NOMO-1 treated with dmso at 0.1 percent for 144 hours (cell line): ENCODE results near the gene KCNQ1OT1.

Experiments
- DNase-seq: peaks from one replicate; lab custom pipeline; 2025; ENCODE audit not compliant: unreplicated experiment; lab: John Stamatoyannopoulos, UW

Gene KCNQ1OT1

DNA sequence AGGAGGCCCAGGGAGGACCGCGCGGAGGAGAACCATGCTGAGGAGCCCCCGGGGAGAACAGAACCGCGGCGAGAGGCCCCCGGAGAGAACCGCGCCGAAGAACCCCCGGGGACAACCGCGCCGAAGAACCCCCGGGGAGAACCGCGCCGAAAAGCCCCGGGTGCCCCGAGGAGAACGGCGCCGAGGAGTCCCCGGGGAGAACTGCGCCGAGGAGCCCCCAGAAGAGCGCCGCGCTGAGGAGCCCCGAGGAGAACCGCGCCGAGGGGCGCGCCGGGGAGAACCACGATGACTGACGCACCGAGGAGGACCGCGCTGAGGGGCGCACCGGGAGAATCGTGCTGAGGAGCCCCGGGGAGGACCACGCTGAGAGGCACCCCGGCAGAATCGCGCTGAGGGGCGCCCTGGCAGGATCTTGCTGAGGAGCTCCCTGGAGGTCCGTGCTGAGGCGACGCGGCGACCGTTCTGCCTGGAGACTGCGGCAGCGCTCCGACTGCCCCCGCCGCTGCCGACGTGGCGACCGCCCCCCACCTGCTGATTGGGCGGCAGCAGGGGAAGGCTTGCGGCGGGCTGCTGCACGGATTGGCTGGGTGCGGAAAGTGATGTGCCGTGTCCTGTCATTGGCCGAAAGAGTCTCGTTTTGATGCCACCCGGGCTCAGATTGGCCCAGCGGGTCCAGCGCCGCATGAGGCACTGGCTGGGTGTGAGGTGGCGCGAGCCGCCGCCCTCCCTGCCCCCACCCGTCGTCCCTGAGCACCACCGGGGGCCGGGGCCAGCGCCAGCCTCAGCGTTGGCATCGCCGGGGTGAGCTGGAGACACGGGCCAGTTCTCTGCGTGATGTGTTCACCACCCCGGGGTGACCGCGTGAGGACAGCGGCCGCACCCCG is at the start of gene KCNQ1OT1:
Gene KCNQ1OT1, minus strand, starts transcription at position 464 of the 884 bp plus-strand sequence.
- peak; percentile 80 for DNase-seq

DNA sequence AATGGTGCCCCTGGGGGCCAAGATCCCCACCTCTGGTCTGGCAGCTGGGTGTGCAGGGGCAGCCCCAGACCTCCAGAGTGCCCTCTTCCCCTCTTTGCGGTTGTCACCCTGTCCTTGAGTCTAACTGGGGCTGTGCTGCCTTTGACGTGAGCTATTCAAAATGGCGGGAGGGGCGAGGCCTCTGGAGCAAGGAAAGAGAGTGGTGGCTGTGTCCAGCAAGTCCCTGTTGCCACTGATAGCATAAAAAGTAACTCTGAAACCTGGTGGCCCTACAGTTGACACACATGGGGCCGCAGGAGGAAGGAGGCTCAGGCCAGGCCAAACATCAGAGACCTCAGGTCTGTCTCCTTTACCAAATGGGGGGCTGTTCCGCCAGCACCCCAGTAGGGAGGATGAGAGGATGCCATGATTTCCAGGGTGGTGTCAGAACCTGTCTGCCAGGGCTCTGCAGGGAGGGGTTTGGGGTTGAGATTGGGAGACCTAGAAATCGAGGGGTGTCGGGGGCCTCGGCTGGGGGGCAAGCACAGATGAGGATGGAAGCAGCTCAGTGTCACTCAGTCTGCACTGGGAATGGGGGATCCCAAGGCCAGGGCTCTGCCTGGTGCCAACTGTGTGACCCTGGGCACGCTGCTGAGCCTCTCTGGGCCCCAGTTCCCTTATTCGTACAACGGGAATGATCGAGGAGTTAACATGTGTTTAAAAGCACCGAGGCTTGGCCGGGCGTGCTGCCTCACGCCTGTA is 49.2 kb upstream of the KCNQ1OT1 start:
- no peak for DNase-seq

DNA sequence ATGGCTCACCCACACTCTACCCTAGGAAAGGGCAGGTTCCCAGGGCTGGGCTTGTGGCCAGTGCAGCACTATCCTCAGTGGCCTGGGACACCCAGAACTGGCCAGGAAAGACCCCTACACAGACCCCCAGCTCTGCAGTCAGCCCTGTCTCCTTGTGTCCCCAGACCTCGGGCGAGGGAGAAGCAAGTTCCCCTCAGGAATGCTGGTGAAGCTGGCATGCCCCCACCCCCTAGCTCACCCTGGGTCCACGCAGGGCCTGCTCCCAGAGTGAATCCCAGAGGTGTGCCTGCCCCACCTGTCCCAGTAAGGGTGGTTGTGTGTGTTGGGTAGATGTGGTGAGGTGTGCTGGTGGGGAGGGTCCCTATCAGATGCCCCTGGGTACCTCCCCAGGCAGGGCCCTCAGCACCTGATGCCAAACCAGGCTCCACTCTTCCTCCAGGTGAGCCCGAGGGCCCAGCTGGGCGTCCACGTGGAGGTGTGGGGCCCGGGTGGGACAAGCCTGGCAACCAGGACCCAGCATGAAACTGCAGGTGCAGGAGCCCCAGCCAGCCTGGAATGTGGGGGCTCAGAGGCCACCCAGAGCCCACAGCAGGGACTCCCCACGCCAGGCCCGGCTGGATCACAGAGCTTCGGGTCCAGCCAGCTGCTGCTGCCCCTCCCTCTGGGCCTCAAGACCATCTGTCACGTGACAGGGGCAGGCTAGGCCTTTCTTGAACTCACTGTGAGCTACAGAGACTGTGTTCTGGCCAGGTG is 48.4 kb upstream of the KCNQ1OT1 start:
- no peak for DNase-seq

DNA sequence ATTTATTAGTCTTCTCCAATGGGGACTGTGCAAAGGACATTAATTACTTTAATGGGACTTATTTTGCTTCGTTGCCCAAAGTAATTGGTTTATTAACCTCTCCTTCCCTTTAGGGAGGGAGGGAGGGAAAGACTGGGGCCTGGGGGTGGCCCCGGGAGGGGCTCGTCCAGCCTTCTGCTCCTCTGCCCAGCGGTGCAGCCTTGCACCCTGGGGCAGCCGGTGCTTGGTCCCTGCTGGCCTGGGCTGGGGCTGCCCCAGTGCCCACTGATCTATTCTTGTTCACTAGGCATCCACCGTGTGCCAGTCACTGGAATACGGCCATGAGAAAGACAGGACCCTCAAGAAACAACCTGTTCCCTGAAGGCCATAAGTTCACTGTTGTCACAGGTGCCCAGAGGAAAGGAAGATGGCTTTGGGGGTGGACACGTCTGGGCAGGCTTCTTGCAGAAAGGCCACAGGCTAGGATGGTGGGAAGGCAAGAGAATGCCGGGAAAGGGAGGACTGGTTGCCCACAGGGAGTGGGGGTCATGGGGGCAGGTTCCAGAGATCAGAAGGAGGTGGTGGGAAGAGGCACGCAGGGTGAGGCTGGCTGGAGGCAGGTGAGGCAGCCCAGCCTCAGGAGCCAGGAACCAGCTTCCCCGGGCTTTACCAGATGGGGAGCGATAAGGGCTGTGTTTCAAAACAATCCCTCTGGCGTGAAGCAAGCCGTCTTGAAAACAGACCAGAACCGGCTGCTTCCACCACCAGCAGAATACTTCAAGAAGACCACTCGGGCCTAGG is 47.6 kb upstream of the KCNQ1OT1 start:
- DNase-seq, result no peak

DNA sequence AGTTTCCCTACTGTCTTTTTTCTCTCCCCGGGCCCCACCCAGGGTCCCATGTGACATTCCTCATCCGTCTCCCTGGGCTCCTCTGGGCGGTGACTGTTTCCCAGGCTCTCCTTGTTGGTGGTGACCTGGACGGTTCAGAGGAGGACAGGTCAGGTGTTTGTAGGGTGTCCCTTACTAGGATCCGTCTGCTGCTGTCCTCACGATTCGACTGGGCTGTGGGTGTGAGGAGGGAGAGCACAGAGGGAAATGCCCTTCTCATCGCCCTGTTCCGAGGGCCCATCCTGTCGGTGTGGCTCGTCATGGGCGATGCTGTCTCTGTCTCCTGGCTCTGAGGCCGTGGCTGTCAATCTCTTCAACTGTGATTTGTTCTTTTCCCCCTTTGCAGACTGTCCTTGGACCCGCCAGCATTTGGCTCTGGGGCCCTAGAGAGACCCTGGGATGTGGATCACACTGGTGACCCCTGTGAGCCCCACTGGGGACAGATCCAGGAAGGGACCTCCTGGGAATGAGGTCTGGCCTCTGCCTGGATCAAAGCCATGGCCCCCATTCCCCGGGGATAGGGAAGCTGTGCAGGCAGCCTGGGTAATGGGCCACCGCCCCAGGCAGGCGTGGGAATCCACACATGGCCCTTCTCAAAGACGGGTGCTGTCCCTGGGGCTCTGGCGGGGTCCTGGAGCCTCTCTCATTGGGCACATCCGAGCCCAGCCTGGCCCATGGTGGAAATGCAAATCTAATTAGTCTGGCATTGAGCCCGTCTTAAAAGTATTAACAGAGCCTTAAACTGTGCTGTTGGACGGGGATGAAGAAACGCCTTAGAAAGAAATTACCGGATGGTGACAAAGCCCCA is 46.8 kb upstream of the KCNQ1OT1 start:
- DNase-seq, result no peak

DNA sequence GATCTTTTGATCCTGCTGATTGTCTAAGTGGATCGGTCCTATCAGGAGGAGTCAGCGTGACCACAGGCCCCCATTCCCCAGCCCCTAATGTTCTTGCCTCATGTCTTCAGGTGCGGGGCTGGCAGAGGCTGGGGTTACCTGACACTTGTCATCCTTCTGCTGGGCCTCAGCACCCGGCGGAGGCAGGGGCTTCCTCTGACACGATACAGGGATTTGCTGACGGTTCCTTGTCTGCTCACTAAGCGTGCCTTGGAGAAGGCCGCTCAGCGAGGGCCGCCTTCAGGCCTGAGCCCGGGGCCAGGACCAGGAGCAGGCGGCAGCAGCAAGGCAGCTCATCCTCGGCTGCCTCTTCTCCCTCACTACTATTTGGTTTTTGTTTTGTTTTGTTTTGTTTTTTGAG is 45.7 kb upstream of the KCNQ1OT1 start:
- DNase-seq, result no peak

DNA sequence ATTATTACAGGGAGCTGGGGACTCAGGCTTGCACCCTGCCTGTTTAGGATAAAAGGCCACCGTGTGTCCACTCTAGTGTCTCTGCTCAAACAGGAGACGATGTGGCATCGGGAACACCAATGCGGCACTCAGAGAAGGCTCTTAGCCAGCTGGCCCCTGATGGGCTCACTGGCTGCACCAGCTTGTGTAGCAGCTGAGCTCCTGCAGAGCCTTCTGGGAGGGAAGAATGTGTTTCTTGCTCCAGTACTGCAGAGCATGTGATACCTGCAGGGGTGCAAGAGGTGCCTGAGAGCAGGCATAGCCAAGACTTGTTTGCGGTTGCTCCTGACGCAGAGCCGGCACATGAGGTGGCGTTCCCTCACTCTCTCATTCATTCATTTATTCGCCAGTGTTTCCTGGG is 44.4 kb upstream of the KCNQ1OT1 start:
- DNase-seq, result no peak

DNA sequence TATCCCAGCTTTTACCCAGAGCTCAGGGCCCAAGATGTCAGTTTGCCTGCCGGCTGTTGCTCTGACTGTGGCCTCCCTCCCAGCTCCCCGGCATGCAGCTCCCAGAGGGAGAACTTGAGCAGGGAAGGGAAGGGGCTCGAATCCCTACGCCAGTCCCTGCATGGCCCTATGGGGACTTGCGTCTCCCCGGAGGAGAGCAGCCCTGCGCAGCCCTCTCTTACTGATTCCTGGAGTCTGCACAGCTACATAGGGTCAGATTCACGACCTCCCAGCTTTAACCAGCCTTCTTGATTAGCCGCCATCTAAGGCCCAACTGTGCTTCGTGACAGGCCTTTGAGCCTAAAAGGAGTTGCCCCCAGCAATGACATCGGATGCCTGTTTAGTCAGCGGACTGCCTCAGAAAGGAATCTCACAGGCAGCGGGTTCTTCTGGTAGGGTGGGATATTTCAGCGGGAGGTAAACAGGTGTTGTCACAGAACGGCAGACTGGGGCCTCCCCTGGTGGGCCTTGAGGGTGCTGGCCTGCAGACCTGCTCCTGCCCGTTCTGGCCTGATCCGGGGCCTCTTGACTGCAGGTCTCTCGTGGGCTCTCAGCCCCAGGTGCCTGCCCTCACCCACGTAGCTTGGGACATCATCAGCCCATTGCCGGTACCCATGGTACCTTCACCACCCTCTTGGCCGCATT is 43.8 kb upstream of the KCNQ1OT1 start:
- DNase-seq, result no peak

DNA sequence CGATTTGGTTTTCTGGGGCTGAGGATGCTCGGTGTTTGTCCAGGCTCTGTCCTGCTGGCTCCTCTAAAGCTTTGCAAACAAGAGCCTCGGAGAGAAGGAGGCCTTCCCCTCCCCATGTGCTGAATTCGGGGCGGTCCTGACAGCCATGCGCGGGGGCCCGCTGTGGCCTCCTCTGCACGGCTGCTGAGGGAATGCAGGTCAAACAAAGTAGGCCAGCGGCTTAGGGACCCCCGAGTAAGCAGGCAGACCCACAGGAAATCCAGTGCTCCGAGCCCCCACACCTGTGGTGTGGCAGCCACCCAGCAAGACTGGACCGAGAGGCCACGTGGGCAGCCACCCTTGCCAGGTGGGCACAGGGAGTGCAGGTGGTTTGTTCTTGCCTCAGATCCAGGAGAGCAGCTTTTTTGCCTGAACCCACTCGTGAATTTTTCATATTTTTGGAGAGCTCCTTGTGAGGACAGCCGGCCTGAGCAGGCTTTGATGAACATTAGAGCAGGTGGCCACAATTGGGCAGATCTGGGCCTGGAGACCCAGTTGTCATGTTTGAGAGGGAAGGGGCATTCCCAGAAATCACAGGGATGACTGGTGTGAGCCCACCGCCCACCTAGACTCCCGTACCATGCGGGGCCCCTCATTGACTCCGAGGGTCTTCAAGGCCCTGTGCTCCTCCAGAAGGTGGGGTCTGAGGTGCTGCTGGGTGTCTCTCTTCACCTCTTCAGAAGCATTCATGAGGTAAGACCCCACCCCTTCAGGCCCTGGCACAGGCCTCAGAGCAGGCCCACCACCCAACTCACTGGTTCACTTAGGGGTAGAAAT is 43.0 kb upstream of the KCNQ1OT1 start:
- no peak for DNase-seq

DNA sequence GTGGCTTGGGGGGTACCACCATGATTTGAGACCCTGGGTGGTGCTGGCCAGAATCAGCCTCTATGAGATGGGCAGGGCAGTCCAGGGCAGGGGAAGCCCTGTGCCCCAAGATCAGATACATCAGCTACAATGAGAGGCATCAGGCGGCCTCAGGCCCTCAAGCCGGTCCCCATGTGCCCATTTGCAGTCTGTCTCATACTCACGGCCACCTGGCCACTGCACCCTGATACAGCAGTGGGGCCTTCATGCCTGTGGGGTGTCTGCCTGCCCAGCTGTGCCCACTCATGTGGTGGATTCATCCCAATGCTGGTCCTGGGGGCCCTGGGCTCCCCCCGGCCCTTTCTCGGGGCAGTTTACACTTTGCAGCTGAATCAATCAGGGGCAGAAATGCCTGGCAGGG is 42.4 kb upstream of the KCNQ1OT1 start:
- no peak for DNase-seq

DNA sequence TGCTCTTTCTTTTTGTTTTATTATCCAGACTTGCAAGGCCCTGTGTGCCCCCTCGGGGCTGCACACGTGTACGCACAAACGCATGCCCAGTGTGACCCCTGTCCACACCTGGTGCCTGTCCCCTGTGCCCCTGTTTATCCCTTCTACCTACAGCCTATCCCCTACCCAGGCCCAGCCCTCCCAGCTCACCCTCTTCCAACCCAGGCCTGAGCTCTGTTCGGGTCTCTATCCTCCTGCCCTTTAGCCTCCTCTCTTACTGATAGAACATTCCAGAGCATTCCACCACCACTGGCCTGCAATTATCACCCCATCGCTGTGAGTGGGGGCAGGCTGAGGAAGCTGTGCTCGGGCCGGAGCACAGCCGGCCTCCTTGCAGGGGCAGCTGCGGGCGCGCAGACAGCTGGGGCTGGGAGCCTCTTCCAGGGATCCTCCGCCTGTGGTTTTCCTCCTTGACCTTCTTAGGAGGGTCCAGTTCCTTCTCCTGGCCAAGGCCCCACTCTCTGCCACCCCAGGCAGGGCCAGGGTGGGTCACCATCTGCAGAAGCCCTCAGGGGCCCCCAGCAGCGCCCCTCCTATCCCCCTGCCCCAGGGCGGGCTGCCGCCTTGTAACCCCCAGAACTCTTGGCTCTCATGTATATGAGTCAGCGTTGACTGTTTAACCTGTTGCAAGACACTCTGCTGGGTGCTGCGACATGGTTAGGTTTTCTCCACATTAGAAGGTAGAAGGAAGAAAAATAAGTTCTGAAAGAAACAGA is 41.8 kb upstream of the KCNQ1OT1 start:
- DNase-seq, result no peak

DNA sequence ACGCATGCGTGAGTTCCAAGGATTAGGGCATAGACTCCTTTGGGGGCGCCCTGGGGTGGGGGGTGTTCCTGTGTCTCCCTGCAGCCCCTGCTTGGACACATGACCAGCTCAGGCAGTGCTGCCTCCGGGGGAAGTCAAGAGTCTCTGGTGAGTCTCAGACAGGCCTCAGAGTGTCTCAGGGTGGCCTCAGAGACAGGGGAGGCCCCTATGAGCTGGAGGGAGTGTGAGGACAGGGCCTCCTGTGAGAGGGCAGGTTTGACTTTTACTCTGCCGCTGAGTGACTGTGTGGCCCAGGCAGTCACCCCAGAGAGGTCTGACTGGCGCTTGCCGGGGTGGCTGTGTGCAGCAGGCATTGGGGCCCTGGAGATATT is 41.2 kb upstream of the KCNQ1OT1 start:
- no peak for DNase-seq

DNA sequence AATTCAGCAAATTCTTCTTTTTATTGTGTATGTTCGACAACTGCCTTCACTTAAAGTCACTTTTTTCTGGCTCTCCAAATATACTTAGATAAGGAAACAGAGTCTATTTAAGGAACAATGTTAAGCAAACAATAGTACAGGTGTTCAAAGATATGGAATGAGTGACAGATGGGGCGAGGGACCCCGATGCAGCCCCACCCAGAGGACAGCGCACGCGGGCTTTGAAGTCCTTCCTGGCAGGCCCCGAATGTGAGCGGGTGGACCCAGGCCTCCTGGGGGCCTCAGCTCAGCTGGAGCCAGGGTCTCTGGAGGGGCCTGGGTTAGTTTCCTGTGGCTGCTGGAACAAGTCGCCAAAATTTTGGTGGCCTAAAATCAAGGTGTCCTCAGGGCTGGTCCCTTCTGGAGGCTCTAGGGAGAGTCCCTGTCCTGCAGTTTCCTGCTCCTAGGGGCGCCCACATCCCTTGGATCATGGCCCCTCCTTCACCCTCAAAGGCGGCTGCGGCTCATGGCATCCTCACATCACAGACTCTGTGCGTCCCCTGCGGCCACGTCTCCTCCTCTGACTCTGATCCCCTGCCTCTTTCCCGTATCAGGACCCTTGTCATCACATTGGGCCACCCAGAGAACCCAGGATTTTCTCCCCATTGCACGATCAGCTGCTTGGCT is 40.6 kb upstream of the KCNQ1OT1 start:
- DNase-seq, result no peak

DNA sequence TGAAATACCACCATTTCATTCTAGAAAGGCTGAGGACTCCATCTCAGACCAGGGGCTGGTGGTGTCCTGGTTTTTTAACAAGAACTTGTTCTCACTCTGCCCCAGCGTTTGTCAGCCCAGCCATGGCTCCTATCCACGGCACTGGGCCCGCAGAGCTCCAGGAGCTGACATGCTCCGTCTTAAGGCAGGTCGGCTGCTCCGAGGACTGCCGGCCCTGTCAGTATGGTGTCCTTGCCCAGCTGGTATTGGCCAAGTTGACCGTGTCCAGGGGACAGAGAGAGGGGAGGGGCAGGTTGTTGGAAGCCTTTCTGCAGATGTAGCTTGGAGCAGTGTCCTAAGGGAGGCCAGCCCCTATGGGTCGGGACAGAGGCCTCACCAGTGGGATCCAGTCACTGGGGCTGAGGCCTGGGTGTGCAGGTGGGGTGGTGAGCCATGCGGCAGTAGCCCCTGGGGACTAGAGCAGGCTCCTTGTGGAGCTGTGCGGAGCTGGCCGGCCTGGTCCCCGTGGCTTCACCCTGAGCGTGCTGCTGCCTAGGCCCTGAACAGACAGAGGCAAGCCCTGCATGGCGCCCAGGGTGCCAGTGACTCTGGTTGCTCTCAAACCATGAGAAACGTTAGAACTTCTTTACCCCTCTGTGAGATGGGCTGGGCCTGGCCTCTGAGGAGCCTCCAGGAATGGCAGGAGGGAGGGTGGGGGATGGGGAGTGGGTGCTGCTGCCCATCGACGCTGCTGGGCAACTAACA is 39.9 kb upstream of the KCNQ1OT1 start:
- no peak for DNase-seq

DNA sequence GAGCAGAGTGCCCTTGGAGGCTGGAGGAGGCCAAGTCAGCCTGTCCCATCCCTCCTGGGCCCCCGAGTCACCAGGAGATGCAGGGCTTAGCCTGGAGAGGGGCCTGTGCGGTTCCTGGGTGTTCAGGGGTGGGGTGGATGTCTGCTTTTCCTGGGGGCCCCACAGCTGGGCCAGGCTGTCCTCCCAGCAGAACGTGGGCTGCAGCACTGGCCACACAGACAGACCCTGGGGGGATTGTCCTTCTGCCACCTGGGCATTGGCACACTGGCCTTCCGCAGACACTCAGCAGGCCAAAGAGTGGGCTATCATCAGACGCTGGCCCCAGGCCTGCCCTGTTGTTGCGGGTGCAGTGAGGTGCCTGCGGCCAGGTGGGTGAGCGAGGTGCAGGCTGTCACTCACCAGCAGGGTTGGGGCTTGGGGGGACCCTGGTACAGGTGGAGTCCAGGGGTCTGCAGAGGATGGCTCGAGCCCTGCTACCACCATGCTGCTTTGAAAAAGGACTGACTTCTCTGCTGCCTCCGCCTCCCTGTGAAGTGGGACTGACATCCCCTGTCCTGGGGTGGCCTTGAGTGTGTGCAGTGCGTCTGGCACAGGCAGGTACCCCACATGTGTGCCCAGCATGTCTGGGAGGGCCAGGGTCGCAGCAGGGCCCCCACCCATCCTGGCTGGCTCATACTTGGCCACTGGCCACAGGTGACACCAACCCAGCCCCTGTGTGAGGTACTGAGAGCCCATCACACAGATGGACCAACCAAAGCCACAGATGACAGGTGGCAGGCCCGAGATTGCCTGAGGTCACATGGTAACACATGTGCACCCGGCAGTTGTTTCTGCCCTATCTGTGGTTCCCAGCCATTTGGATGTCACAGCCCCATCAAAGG is 39.0 kb upstream of the KCNQ1OT1 start:
- DNase-seq, result no peak

DNA sequence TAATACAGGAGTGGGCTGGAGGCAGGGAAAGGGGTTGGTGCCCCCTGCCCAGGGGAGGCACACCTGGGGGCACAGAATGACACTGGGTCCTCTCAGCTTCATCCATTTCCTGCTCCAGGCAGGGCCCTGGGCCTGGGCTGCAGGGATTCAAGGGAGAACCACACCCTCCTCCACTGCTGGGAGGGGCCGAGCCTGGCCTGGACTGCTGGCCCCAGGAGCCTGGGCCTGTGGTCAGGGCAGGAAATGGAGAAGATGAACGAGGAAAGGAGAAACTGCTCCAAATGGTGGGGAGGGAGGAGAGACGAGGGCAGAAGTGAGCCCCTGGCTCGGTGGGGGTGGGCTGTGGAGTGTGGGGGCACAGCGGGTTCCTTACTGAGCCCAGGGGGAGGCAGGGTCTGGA is 38.1 kb upstream of the KCNQ1OT1 start:
- no peak for DNase-seq
